Measurements from ENCODE around the gene LRPAP1.

LRPAP1 gene

DNA sequence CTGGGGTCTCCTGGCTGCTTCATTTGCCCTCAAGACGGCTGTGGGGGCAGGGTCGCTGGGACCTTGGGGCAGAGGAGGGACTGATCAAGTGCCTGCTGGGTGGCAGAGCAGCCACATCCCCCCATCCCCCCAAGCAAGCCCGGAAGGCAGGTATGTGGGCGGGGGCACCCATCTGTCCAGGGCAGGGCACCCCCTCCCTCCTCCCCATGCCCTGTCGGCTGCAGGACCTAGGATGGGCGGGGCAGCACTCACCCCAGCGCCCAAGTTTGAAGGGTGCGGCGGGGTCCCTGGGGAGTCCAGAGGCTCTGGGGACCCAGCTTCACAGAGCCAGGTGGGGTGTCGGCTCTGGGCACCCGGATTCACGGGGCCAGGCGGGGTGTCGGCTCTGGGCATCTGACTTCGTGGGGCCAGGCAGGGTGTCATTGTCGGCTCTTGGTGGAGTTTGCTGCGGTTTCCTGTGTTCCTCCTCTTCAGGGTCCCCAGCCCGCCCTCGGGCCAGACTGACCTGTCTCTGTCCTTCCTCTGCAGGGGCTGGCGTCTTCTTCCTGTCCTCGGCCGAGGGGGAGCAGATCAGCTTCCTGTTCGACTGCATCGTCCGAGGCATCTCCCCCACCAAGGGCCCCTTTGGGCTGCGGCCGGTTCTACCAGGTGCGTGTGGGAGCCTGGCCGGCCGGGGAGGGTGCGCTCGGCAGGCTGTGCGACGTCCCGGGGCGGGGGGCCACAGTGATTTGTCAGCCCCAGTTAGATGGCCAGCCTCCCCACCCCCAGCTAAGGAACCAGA lies 47.0 kb downstream of the LRPAP1 start:
- no peak for DNase-seq (ENCODE audit: low read depth in 2 of 2)

DNA sequence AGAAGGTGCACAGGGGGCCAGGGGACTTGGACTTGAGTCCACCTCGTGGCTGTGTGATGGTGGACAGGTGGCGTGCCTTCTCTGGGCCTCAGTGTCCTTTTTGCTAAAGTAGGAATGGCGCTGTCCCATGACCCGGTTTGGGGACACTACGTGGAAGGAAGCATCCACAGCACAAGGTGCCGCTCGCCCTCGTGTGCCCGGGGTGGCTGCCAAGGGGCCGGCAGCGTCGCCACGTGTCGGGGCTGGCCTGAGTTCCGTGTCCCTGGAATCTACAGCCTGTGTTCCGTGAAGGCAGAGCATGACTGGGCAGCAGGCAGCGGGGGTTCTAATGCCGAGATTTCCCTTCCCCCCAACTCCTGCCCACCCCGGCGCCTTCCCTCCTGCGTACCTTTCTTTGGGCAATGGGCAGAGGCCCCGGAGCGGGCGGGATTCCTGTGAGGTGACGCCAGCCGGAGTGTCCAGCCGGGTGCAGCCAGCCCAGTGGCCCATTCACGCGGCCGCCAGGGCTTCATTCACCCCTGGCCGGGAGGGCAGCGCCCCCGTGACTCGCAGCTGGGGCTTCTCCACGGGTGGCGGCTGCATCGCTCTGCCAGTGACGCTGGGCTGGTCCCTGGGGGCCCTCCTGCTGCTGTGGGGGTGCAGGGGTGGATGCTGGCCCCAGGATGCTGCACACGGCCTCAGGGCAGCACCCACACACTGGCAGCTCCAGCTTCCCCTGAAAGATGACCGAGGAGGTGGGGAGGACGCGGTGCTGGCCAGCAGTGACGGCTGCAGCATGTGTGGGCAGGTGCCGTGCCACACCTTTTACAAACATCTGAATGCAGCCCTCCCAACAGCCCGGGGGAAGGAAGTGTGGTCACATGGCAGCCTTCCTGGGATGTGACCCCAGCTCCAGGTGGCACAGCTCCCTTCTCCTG lies 47.9 kb downstream of the LRPAP1 start:
- no peak for DNase-seq (ENCODE audit: low read depth in 2 of 2)

DNA sequence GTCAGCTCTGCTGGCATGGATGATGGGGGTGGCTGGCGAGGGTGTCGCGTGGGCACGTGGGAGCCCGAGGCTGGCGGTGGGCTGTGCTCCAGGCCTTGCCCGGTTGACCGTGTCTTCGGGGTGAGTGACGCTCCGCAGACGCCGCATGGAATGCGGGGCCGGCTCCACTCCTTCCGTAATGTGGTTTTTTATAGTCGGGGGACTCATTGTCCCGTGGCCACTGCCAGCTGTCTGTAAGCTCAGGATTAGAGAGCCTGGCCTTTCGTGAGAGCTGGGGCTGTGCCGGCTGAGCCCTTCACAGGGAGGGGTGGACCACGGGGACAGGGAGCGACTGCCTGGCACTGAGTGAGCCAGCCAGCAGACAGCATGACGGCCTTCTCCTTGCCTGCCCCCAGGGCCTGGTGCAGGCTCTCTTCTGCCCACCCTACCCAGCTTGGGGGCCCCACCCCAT lies 48.7 kb downstream of the LRPAP1 start:
- no peak for DNase-seq (ENCODE audit: low read depth in 2 of 2)

DNA sequence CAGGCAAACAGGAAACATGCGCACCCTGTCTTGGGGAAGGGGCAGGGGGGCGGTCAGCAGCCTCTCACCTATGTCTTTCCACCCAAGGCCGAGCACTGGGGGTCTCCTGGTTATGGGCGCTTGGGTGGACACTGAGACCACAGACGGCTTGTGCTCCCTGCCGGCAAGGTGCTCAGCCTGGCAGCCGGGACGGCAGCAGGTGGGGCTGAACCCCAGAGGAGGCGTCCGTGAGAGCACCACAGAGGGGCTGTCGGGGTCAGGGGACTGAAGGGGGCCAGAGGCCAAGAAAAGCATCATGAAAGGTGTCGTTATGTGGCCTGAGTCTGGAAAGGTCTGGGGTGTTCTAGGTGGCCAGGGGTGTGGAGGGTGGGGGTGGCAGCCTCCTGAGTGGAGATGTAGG lies 49.5 kb downstream of the LRPAP1 start:
- no peak for DNase-seq (ENCODE audit: low read depth in 2 of 2)

DNA sequence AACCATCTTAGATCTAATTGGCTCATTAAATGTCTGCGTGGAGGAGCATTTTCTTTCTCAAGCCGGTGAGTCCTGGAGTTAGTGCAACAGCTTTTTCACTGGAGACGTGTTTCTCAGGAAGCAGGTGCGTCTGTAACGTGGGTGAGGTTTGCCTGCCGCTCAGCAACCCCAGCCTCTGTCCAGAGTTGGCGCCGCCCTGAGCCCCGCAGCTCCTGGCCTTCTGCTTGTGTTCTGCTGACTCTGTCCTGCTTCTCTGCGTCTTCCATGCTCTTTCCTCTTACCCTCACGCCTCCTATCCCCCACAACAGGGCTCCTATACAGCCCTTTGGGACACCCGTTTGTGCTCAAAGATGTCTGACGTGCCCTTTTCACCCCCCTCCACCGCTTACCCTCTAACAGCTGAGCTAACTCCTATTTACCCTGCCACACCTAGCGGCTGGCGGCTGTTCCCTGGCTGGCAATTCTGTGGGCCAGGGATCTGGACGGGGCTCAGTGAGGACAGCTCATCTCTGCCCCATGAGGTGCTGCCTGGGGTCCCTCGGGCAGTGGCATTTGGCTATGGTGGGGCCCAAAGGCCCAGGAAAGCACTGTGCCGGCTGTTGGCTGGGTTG lies 50.3 kb downstream of the LRPAP1 start:
- no peak for DNase-seq (ENCODE audit: low read depth in 2 of 2)

DNA sequence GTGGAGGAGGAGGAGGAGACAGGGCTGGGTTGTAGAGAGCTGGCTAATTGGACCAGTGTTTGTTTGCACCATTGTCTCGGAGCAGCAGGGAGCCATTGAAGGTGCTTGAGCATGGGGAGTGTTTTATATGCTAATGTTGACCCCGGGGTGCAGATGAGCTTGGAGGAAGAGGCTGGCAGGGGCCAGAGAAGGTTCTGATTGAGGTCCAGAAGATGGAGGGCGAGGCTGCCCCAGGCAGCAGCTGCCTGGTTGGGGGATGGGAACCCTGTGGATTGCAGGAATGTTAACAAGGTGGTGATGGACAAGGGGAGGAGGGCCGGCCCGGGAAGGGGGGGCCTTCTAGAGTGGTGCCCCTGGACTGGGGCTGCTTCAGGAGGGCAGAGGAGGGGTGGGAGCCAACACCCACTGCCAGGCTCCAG lies 51.1 kb downstream of the LRPAP1 start:
- DNase-seq (ENCODE audit: low read depth in 2 of 2), result no peak

DNA sequence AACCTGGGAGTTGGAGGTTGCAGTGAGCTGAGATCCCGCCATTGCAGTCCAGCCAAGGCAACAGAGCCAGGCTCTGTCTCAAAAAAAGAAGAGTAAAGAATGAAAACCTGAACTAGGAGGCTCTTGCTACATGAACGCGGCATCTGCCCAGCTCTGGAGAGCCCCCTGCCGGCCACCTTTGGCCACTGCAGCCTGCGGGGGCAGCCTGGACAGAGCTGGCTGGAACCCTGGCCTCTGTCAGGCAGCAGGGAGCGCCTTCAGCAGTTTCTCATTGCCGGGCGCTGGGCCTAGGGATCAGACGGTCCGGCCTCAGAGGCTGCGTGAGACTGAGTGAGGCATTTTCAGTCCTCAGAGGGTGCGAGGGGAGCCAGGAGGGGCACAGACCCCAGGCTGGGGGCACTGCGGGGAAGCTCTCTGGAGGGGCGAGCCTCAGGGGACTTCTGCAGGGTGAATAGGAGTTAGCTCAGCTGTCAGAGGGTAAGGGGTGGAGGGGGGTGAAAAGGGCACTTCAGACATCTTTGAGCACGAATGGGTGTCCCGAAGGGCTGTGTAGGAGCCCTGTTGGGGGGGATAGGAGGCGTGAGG lies 51.6 kb downstream of the LRPAP1 start:
- peak; percentile 36 to 68 for DNase-seq (ENCODE audit: low read depth in 2 of 2)

DNA sequence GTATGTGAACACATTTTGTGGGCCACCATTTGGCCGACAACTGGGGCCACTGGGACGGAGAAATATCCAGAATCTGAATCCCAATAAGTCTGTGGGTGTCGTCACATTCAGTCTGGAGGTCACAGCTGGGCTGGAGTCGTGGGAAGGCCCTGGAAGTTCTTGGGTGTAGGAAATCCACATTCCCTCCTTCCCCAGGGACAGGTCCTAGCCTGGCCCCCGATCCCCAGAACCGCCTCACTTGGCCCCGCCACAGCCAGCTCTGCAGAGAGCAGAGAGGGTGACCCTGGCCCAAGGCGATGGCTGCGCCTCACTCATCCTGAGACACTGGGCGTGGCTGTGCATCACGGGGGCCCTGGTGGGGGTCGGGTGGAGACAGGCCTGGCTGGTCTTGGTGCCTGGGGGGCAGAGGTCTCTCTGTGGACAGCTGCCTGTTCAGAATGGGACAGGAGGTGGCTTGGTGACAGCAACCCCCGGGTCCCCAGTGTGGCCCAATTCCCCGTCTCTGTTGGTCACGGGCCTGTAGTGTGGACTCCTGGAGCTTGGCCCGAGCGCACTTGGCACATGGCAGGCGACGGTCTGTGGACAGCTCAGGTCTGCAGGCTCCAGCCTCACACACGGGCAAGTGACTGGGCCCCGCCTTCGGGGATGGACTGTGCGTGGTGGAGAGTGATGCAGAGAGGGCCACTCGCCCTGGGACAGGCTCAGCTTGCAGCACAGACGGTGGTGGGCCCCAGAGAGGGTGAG lies 52.7 kb downstream of the LRPAP1 start:
- no peak for DNase-seq (ENCODE audit: low read depth in 2 of 2)

DNA sequence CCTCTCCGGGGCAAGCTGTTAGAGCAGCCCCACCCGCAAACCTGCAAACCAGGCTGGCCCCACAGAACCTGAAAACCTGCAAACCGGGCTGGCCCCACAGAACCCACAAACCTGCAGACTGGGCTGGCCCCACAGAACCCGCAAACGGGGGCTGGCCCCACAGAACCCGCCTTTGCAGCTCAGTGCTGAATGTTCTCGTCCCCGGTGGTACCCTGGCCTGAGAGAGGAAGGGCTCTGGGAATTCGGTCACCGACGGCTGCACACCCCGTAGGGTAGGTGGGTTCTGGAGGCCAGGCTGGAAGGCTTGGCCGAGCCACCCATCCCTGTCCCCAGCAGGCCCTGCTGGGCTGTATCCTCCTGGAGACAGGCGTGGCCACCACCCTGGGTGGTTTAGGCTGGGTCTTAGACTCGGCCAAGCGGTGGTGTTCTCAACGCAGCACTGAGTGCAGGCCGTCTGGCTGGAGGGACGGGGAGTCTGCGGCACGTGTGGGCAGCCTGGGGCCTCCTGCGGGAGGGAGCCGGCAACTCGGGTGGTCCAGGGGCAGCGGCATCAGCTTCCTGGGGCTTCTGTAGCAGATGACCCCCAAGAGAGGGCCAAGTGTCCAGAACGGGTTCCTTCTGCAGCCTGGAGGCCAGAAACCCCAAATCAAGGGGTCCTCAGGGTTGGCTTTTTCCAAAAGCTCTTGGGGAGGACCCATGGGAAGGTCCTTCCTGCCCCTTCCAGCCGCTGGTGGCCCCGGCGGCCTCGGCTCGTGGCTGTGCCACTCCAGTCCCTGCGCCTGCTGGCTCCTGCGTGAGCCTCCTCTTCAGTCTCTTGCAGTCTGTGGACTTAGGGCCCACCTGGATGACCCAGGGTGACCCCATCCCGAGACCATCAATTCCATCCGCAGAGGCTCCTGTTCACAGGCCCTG lies 53.5 kb downstream of the LRPAP1 start:
- DNase-seq (ENCODE audit: low read depth in 2 of 2), result no peak

DNA sequence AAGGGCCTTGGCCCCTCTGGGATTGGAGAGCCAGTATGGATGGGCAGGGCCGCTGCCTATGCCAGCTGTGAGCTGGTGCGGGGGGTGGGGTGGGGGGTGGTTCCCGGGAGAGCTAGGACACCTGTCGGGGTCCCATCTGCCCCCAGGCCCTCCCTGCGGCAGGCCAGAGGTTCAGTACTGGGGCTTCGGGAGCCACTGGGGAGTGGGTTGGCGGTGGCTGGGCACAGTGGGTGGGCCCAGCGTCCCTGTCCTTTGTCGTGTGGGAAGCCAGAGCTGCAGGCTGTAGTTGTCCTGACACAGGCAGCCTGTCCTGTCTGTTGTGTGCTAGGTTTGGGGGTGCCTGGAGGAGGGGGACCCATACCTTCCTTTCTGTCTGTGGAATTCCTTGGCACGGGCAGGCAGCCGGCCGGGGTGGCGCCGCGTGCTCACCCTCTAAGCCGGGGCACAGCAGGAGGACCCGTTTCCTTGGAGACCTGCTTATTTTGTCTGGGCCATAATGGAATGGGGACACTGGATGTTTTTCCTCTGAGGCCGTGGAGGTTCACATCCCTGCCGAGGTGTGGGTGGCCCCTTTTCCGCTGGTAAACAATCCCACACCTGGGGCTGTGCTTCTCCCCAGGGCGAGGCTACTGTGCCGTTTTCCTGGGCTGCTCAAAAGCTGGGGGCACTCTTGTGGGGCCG lies 54.3 kb downstream of the LRPAP1 start:
- no peak for DNase-seq (ENCODE audit: low read depth in 2 of 2)

DNA sequence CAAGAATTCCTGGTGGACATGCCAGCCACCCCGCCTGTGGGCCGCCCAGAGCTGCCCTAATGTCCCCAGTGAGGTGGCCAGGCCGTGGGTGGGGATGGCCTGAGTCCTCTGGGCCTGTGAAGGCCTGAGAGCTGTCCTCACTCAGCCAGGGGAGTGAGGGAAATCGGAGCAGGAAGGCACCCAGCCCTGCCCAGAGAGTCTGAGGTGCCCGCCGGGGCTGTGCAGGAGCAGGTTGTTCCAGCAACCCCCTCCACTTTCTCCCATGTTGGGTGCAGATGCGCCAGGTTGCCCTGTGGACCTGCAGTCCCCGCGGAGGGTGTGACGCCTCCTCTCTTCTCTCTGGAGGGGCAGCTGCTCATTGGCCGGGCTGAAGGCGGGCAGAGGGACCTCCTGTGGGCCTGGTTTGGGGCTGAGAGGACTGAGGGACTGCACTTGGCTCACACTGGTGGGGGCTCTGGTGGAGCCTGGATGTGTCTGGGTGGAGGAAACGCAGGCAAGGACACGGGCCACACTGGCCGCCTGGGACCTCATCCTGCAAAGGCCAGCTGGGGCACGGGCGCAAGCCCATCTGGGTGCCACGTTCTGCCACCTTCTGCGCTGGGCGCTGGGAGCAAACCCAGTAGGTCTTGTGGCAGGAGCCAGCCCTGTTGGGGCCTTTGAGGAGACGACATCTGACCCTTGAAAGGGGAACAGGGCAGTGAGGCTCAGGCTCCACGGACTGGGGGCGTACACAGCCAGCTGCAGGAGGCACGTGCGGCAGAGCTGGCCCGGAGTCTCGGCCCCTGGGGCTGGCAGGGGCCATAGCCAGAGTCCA lies 55.1 kb downstream of the LRPAP1 start:
- DNase-seq (ENCODE audit: low read depth in 2 of 2), result no peak

DNA sequence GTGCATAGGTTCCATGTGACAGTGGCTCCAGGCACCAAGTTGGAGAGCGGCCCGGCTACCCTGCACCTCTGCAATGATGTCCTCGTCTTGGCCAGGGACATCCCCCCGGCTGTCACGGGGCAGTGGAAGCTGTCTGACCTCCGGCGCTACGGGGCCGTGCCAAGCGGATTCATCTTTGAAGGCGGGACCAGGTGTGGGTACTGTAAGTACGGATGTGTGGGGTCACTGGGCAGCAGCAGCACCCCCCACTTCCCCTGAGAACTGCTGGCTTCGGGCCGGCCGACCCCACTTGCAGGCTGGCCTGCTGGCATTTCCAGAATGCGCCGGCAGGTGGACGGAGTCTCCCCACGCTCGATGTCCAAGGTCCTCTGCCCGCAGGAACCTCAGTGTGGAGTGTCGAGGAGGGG lies 55.9 kb downstream of the LRPAP1 start:
- DNase-seq (ENCODE audit: low read depth in 2 of 2), result no peak

DNA sequence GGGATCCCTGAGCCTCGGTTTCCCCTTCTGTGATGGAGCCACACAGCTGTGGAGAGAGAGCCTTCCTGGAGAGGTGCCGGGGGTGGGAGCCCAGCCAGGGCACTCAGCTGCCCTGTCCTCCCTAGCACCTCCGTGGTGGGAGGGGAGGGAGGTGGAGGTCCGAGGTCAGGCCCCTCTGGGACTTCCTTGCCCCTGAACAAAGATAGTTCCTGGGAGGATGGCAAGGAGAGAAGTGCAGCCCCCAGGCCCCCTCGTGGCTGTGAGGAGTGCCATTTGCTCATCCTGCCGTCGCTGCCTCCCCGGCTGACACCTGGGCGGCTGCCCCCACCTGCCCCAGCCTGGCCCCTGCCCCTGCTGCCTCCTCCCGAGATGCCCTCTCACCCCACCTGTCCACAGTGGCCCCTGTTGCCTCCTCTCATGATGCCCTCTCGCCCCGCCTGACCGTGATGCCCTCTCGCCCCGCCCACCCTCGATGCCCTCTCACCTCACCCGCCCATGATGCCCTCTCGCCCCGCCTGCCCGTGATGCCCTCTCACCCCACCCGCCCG lies 56.4 kb downstream of the LRPAP1 start:
- DNase-seq (ENCODE audit: low read depth in 2 of 2), result no peak

DNA sequence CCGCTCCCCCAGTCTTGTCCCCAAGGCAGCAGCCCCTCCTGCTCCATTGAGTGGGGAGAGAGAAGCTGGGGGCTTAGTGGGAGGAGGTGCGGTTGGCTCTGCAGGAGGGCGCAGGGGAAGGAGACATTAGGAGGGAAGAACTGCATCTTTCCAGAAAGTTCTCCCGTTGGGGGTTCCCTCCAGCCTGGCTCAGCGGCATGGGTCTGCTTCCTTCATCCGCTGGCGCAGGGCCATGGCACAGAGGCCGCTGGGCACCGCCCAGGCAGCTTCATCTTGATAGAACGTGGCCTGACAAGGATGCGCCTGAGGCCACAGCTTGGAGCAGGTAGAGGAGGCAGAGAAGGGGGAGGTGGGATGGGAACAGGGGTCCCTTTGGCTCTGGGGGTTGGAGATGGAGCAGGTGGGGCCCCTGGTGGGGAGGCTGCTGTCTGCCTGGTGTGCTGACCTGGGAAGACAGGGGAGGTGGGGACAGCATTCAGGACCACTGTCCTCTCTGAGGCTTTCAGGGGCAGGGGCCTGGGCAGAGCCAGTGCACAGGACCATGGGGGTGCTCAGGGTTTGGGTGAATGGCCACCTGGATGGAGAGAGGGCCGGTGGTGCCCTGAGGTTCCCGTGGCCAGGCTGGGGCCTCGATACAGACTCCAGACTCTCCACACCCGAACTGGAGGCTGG lies 57.0 kb downstream of the LRPAP1 start:
- no peak for DNase-seq (ENCODE audit: low read depth in 2 of 2)

DNA sequence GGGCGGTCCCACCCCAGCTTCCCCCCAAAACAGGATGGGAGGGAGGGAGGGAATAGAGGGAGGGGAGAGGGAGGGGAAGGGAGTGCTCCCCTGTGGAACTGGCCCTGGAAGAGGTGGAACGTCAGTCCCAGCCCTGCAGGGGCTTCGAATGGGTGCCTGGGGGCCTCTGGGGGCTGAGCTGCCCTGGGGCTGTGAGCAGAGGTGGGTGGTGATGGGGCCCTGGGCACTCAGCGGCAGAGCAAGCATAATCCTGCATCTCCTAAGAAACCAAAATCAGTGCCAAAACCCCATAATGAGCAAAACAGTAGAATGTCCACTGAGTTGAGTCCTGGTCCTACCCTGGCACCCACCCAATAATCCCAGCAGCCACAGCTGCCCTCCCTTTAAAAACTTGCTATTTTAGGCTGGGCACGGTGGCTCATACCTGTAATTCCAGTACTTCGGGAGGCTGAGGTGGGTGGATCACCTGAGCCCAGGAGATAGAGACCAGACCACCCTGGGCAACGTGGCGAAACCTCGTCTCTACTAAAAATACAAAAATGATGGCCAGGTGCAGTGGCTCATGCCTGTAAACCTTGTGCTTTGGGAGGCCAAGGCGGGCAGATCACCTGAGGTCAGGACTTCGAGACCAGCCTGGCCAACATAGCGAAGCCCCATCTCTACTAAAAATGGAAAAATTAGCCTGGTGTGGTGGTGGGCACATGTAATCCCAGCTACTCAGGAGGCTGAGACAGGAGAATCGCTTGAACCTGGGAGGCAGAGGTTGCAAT lies 58.0 kb downstream of the LRPAP1 start:
- no peak for DNase-seq (ENCODE audit: low read depth in 2 of 2)

DNA sequence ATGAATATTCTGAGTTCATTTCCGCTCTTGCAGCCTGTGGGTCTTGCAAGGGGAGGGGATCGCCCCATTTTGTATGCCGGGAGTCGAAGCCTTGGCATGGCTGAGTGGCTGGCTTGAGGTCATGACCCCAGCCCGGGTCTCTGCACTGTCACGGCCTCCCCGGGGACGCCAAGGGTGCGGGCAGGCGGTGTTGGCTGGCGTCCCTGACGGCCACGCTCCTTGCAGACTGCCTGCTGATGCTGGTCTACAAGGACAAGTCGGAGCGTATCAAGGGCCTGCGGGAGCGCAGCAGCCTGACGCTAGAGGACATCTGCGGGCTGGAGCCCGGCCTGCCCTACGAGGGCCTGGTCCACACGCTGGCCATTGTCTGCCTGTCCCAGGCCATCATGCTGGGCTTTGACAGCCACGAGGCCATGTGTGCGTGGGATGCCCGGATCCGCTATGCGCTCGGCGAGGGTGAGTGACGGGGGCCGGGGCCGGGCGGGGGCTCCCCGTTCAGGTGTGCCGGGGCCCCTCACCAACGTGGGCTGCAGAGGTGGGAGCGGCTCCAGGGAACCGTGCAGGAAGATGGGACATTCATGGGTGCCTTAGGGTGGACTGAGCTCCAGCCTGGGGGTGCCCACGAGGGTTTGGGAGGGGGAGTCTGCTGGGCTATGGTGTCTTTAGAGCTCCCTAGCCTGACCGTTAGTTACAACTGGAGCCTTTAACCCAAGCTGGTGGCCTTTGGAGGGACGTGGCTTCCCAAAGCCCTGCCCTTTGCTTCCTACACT lies 58.9 kb downstream of the LRPAP1 start:
- DNase-seq (ENCODE audit: low read depth in 2 of 2), result no peak
